DMS153 (cell line): Measurements from ENCODE around the gene TTC8.
"Not testable (repeated sequence)": the region's sequence is repeated elsewhere in the genome, so short reads cannot be mapped to it uniquely, and the experiment has no call there.

ENCODE experiments used
- DNase-seq: peaks from one replicate; lab custom pipeline; 2025; lab: John Stamatoyannopoulos, UW

TTC8 gene

DNA sequence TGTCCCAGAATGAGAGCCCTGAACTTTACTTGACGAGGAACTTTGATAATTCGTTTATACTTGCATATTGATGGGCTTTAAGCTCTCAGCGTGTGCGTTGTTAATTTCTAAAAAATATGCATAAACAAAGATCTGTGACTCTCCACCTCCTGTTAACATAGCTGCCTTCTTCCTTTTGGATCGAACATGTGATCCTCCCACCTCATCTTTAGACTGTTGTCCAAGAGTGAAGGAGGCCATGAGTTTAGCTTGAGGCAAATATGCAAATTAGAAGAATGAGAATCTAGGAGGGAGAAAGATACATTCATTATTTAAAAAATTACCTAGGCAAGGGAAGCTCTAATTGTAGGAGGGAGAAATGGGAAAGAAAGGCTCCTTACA lies 617 bp downstream of the TTC8 start:
- DNase-seq: no peak

DNA sequence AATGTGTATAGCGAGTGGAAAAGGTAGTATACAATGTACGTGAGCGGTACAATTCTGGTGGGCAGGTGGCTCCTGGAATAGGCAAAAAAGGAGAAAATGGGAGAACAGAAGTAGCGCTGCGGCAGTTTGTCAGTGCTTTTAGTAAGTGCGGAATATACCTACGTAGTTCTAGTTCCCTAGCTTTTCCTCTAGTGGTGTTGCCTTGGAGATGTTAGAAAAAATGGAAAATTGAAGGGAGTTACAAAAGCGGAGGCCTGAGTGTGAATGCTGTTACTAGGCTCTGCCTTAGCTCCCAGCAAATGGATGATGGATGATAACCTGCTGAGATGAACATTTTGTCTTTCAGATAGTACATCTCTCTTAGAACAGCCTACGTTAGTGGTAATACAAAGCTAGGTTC lies 1.1 kb downstream of the TTC8 start:
- no peak for DNase-seq

DNA sequence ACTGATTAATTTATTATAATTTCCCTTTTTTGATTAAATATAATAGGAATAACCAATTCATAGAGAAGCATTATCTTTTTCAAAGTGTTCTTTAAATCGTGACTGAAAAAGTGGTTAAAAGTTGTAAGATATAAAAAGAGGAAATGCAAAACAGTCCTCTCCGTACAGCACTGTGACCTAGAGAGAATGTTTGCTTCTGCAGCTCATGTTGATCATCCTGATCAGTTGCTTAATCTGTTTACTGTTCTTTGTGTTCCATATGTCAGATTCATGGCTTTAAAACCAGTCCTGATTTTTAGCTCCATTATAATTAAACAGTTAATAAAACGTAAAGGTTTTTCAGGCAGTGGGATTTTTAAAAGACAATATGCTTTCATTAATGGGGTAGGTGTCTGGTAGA lies 4.7 kb downstream of the TTC8 start:
- no peak for DNase-seq

DNA sequence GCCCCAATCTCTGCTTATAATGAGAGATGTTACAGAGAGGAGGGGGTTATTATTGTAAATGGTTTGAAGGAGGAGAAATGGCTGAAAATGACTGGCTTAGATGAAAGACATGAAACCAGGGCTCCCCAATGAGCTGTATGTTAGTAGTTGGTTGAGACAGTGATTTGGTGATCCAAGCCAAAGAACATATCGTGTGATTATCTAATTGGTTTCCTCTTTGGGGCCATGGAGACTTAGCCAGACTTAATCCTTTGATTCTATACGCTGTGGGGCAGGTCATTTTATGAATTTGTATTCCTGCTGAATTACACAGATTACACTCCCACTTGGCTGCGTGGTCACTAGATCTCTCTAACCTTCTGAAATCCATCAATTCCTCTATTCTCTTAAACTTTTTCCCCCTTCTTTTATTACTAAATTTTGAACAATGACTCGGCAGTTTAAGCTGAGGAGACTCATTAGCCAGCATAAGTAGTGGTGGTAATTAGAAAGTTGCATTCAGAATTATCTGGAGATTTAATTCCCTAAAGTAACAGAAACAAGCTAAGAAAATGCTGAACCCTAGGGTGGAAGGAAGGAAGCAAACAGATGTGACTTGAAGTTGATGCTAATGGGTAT lies 5.3 kb downstream of the TTC8 start:
- no peak for DNase-seq

DNA sequence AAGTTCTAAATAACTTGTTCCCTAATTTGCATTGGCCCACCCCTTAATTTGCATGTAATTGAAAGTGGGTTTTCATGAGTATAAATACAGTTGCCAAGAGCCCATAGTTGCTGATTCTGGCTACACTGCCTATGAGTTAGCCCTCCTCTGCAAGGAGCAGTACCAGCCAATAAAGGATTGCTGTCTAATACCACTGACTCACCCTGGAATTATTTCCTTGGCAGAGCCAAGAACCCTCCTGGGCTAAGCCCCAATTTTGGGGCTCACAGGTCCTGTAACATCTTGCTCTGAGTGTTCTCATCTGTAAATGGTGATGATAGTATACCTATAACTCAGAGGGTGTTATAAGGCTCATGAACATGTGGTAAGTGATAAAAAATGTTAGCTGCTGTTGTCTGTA lies 6.8 kb downstream of the TTC8 start:
- no peak for DNase-seq

DNA sequence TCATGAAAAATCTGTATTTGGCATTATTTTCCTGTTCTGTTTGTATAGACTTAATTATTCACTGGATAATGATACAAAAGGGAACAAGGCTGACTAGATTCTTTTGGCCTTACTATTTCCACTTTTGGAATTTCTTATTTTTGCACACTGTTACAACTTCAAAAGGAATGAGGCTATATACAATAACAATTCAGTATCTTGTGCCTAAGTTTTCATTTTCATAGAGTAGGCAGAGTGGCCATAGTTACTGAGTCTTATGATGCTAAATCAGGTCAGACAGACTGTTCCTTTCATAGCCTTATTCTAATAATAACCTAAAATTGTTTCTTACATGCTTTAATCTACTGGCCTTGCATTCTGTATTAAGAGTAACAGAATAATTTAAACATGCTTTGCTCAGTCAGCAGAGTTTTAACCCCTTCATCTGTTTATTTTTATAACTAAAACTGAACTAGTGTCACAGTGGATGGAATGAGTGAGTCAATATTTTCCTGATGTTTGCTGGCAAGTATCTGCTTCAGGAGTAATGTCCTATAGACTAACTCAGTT lies 10.5 kb downstream of the TTC8 start:
- no peak for DNase-seq

DNA sequence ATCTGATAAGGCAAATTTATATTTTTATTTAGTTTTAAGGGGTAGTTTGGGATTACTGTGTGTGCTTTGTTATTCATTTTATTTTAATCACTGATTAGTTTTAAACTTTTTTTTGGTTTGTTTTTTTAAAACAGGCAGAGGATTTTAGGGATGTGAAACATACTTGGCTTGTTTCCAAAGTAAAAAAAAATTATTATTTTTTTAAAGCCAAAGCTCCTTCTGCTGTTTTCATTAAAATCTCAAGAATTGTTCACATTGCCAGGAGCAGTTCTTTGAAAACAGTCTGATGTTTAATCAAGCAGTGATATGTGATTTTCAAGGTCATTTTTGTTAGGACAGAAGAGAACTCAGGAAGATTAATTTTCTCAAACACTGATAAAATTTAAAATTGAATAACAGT lies 11.2 kb downstream of the TTC8 start:
- no peak for DNase-seq

DNA sequence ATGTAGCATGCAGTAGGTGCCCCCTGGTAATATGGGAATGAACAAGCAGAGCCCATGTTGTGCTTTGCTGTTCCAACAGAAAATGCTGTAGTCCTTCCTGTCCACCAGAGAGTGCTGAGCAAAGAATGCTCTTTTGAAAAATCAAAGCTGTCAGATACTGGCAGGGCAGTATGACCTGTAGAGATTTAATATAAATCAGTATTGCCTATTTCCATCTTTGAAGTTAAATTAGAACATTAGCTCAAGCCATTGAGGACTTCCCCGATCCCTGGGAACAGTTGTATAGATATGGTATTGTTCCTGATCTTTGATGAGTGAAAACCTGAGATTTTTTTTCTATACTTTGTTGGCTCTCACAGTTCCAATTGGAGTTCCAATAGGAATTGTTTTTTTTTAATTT lies 13.0 kb downstream of the TTC8 start:
- DNase-seq: no peak

DNA sequence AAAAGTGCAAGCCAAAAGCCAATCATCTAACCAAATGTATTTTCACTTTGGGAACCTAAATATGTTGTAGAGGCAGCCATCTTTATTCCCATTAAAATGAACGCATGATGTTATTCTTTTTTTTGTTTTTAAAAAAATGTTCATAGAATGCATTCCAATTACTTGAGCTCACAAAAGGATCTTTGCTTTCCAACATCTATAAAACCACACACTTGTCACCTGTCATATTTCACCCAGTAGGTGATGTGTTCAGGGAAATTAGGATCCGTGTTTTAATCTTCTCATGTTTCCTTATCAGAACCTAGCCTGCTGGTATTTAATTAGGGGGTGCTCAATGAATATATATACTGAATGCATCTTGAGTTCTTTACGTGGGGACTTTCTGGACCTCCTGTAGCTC lies 13.6 kb downstream of the TTC8 start:
- no peak for DNase-seq

DNA sequence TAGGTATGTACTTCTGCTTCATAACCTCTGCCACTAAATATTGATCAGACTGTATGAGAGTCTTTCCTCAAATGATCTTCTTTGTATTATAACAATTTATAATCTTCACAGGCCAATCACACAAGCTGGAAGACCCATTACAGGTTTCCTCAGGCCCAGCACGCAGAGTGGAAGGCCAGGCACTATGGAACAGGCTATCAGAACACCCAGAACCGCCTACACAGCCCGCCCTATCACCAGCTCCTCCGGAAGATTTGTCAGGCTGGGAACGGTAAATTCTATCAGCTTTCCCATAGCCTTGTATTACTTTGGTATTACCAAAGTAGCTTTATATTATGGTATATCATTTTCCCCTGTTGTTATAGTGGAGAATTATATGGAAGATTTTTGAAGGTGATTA lies 16.5 kb downstream of the TTC8 start:
- DNase-seq: no peak

DNA sequence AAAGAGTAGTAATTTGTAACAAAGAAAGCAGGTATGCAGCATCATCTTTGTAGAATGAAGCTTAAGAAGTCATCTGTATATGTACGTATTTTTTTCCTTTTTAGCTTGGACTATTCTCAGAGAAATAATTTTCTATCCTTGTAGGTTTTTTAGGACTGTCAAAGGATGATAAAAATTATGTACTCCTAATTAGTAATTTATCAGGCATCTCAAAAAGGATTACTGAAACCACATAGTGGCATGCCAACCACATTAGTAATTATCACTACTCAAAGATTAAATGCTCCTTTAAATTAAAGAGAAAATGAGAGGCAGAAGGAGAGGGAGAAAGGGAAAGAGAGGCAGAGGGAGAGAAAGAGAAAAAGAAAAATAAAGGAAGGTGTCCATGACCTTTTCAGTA lies 17.3 kb downstream of the TTC8 start:
- DNase-seq: no peak

DNA sequence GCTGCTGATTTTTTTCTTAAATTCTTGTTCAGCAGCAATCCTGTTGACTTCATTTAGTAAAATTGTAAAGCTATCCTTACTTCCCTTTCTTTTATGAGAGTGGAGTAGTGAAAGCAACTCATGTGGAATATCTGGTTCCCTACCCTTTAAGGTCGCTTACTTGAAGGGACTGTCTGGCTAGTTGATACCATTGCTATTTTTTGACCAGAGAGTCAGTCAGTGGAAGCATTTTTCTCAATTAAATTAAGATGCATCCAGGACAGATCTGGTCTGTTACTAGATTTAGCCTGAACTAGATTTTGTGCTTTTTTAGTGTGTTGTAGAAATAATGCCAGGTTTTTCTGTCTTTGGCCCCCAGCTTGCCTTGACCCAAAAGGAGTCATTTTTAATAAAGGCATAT lies 18.0 kb downstream of the TTC8 start:
- DNase-seq: no peak

DNA sequence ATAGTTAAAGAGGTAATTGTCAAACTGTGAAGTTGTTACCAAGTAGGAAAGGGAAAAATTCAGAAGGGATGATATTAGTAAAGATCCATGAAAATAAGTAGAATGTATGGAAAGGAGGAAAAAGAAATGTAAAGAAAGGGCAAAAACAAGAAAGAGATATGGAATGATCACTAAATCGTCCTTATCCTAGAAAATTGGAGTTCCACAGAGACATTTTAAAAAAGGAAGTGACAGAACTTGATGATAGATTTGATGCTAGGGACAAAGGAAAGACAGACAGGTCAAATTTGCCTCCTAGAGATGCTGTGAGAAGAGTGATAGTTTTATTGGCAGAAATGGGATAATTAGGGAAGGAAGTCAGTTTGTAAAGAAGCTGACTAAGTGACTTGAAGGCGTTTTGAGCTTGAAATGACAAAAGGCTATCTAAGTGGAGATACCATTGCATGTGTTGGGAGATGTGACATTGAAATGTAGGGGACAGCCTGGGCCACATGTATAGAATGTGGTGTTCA lies 20.6 kb downstream of the TTC8 start:
- DNase-seq: no peak

DNA sequence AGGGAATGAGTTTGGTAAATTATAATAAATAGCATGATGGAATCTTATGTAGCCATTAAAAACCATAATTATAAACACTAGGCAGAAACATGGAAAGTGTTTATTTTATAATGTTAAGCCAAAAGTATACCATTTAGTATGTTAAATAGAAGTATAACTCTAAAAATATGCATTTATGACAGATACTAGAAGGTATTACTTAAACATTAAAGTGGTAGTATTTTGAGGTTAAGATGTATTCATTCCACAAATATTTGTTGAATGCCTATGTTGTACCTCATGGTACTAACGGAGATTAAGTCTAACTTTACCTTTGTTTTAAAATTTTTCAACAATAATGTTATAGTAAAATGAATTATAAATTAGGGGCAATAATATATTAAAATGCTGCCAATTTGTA lies 24.1 kb downstream of the TTC8 start:
- DNase-seq: no peak

DNA sequence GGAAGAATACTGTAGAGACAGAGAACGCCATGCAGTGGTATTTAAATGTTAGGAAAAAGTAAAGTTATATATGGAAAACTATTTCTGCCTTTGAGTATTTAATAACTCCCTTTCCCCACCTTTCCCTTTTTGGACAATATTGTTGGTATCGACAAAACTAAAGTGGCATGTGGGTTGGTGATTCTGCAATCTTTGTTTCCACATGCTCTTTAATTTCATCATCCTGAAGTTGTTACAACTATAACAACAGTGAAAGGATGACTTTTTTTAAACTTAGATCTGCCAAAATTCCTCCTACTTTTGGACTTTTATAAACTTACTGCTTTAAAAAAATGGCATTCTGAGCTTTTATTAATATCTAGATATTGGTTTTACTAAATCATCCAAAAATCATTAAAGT lies 25.3 kb downstream of the TTC8 start:
- no peak for DNase-seq

DNA sequence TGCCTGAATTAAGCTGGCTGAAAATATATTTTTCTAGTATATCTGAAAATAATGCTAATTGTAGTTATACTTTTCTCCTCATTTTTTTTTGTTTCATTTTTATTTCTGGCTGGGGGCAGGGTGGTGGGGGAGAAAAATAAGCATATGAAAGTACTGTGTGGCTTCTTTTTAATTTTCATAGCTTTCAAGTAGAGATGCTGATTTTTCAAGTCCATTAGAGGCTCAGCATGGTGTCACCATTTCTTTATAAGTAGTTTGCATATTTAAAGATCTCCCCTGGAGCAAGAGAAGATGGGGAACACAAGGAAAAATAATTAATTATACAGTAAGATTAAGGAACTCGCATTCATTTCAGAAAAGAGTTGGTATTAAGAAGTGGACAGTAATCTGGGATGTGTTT lies 27.1 kb downstream of the TTC8 start:
- DNase-seq: no peak

DNA sequence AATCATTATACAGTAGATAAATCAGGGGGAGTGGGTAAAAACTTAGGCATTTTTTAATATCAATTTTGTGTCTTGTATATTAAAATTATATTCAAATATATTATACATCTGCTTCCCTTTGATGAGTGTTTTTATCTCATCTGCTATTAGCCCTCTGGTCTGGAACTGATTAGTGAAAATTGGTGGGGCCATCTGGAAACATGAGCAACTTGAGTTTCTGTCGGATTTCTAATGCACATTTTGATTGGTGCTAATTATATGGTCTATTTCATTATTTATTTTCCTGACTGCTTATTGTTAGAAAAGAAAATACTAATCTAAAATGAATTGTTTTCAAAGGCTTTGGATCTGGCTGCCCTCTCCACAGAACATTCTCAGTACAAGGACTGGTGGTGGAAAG lies 28.2 kb downstream of the TTC8 start:
- no peak for DNase-seq

DNA sequence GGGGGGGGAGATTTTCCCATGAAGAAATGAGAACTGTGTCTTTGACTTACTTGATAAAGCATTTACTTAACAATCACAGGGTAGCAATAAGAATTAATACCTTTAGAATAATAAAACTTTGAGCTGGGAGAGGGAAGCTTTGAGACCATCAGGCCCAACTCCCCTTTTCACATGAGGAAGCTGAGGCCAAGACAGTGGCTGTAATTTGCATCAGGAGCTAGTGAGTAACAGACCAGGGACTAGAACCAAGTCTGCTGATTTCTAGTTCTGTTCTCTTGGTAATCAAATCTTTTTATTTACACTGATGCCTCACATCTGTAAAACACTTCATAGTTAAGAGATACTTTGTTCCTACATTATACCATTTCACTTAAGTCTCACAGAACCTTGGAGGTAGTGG lies 28.7 kb downstream of the TTC8 start:
- no peak for DNase-seq

DNA sequence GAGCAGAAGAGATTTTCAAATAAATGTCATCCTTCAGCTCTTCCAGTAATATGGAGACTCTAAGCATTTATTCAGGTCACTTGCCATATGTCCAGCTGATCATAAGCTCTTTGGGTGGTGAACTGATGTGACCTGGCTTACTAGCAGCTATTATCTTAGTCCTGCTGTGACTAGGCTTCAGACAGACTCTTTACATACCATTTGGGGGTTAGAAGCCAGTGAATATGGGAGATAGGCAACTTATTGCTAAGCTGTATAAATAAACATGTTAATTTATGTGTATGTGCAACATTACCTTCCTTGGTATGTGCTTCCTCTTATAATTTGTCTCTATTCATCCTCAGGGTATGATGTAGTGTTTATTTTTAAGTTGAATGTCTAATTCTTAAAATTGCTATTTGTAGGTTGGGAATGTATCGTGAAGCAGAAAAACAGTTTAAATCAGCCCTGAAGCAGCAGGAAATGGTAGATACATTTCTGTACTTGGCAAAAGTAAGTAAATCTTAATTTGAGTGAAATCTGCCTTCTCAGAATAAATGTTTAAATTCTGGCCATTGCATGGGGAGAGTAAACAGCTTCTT lies 32.4 kb downstream of the TTC8 start:
- no peak for DNase-seq

DNA sequence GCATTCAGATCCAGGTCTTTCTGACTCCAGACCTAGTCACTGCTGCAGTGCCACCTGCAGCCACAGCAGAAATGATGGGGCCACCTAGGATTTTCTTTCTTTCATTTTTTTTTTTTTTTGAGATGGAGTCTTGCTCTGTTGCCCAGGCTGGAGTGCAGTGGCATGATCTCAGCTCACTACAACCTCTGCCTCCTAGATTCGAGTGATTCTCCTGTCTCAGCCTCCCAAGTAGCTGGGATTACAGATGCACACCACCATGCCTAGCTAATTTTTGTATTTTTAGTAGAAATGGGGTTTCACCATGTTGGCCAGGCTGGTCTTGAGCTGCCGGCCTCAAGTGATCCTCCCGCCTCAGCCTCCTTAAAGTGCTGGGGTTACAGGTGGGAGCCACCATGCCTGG lies 33.4 kb downstream of the TTC8 start:
- DNase-seq: not testable (repeated sequence)

DNA sequence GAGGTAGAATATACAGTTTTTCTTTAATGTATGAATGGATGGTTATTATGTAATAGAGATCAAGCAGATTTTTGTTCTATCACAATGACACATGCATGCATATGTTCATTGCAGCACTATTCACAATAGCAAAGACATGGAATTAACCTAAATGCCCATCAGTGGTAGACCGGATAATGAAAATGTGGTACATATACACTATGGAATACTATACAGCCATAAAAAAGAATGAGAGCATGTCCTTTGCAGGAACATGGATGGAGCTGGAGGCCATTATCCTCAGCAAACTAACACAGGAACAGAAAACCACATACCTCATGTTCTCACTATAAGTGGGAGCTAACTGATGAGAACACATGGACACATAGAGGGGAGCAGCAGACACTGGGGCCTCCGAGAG lies 34.7 kb downstream of the TTC8 start:
- DNase-seq: not testable (repeated sequence)

DNA sequence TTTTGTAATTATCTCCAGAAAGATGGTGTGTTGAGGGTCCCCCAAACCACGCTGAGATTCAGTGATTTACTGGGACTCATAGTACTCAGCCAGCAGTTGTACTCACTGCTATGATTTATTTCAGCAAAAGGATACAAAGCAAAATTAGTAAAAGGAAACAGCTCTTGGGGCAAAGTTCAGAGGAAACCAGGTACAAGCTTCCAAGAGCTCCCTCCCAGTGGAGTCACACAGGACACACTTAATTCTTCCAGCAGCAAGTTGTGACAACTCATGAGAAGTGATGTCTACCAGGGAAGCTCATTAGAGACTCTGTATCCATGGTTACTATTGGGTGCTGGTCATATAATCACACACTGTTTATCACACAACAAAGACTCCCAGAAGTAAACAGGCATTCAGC lies 38.7 kb downstream of the TTC8 start:
- DNase-seq: no peak

DNA sequence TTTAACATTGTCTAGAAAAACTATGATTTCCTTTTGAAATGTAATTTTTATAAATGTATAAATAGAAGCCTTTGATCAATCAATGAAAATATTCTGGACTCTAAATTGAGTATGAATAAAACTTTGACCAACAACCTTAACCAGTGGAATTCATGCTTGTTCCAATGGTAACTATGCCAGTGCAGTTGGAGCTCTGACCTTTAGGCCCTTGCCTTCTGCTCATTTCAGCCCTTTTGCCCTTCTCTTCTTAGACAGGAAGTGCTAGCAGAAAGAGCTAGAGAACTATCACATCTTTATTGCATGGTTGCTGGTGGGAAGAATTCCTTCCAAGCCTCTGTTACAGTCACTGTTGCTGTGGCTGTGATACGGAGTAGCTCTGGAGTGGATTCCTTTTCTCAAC lies 39.7 kb downstream of the TTC8 start:
- DNase-seq: no peak

DNA sequence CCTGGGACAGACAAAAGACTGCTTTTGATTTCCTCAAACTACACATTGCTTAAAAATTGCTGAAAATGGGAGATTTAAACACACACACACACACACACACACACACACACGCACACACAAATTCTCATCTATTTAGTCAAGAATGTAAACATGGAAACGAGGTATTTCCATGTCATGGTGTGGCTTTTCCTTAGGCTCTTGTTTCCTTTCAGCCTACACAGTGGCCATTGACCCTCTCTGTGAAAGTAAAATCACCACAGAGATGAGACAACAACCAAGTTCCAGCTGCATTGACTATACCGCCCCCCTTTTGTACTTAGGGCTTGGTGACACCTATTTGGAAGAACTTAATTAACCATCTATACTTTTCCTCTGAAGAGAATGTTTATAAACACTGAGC lies 41.9 kb downstream of the TTC8 start:
- DNase-seq: no peak
